Measurements from ENCODE around the gene NUBP1.

GRCh38 chr16:10769381-10769780 is 25.7 kb downstream of the NUBP1 start:
- TF ChIP-seq CTCF (conservative IDR thresholded peaks at IDR 0.05; ENCODE audit: low read length), result no peak
- no peak for TF ChIP-seq EZH2phosphoT487 (IDR thresholded peaks at IDR 0.05; ENCODE audit: borderline replicate concordance)

Measured in Loucy (cell line).